Neuronal stem cell (in vitro differentiated cells): ENCODE results near the gene TTC38.

Experiments used
- DNase-seq: peaks from one replicate; pipeline ENCODE4 v3.0.0-alpha.2; 2013; ENCODE audit warnings: low spot score
- H2AFZ ChIP-seq: one replicate; pipeline ENCODE4 v1.6.1; 2013; ENCODE audit warnings: mild to moderate bottlenecking, low read length, inconsistent platforms
- H2AK5ac ChIP-seq: 2 replicates; pipeline ENCODE4 v1.6.1; 2013; ENCODE audit warnings: low read depth, mild to moderate bottlenecking, inconsistent platforms, low read length, moderate library complexity, mixed read lengths
- H2BK120ac ChIP-seq: 2 replicates; pipeline ENCODE4 v1.6.1; 2013; ENCODE audit warnings: low read depth, mild to moderate bottlenecking, inconsistent platforms, low read length, moderate library complexity, mixed read lengths
- H2BK12ac ChIP-seq: one replicate; pipeline ENCODE4 v1.6.1; 2013; ENCODE audit warnings: low read length, inconsistent platforms
- H2BK15ac ChIP-seq: 2 replicates; pipeline ENCODE4 v1.6.1; 2013; ENCODE audit warnings: mild to moderate bottlenecking, low read length, inconsistent platforms, mixed read lengths
- H2BK5ac ChIP-seq: one replicate; pipeline ENCODE4 v1.6.1; 2013; ENCODE audit warnings: inconsistent platforms, mild to moderate bottlenecking, low read length, moderate library complexity
- H3K14ac ChIP-seq: one replicate; pipeline ENCODE4 v1.6.1; 2013; ENCODE audit warnings: low read length, inconsistent platforms
- H3K18ac ChIP-seq: 2 replicates; pipeline ENCODE4 v1.6.1; 2013; ENCODE audit warnings: low read length, inconsistent platforms
- H3K23ac ChIP-seq: 2 replicates; pipeline ENCODE4 v1.6.1; 2013; ENCODE audit warnings: low read depth, mild to moderate bottlenecking, mixed read lengths, low read length, inconsistent platforms; ENCODE audit not compliant: poor library complexity
- H3K27ac ChIP-seq: replicated peaks from 3 replicates; pipeline ENCODE4 v1.5.1; 2013; ENCODE audit warnings: low read length, inconsistent platforms
- H3K27me3 ChIP-seq, 3 experiments: 2 replicates each; pipeline ENCODE4 v1.6.1; 2013; ENCODE audit warnings: low read length in 3 of 3, mild to moderate bottlenecking in 2 of 3, inconsistent platforms in 1 of 3, low read depth in 1 of 3, mixed read lengths in 1 of 3, moderate library complexity in 1 of 3; ENCODE audit not compliant: control insufficient read depth in 3 of 3, insufficient read depth in 3 of 3
- H3K36me3 ChIP-seq, 2 donors: replicated peaks in 1 of 2; 2 replicates each; pipeline ENCODE4 v1.6.1; 2013; ENCODE audit warnings: low read length in 2 of 2; ENCODE audit not compliant: control insufficient read depth in 2 of 2, insufficient read depth in 2 of 2
- H3K4ac ChIP-seq: 2 replicates; pipeline ENCODE4 v1.6.1; 2013; ENCODE audit warnings: inconsistent platforms, mild to moderate bottlenecking, low read length, moderate library complexity
- H3K4me1 ChIP-seq, 2 donors: 1 replicate in 1 of 2; 2 replicates in 1 of 2; pipeline ENCODE4 v1.6.1; 2013; ENCODE audit warnings: low read length in 2 of 2, low read depth in 1 of 2; ENCODE audit not compliant: control insufficient read depth in 2 of 2, insufficient read depth in 1 of 2
- H3K4me2 ChIP-seq: one replicate; pipeline ENCODE4 v1.6.1; 2013; ENCODE audit warnings: mild to moderate bottlenecking, low read length, inconsistent platforms; ENCODE audit not compliant: insufficient read depth, poor library complexity, severe bottlenecking
- H3K4me3 ChIP-seq, 2 donors: 2 replicates each; pipeline ENCODE4 v1.5.1; 2013; ENCODE audit warnings: low read length in 2 of 2, mild to moderate bottlenecking in 2 of 2, inconsistent platforms in 1 of 2, moderate library complexity in 1 of 2
- H3K79me1 ChIP-seq: one replicate; pipeline ENCODE4 v1.6.1; 2013; ENCODE audit warnings: low read depth, mild to moderate bottlenecking, inconsistent platforms, low read length, moderate library complexity
- H3K9ac ChIP-seq: one replicate; pipeline ENCODE4 v1.6.1; 2013; ENCODE audit warnings: mild to moderate bottlenecking, low read depth, low read length, inconsistent platforms; ENCODE audit not compliant: poor library complexity
- H3K9me3 ChIP-seq, 2 donors: replicated peaks in 1 of 2; 2 replicates each; pipeline versions ENCODE3 to v1.6.1; 2013; ENCODE audit warnings: low read length in 2 of 2, mild to moderate bottlenecking in 2 of 2, inconsistent platforms in 1 of 2, low read depth in 1 of 2, mixed read lengths in 1 of 2, moderate library complexity in 1 of 2; ENCODE audit not compliant: control insufficient read depth in 2 of 2, insufficient read depth in 1 of 2
- H4K8ac ChIP-seq: one replicate; pipeline ENCODE4 v1.6.1; 2013; ENCODE audit warnings: low read depth, mild to moderate bottlenecking, inconsistent platforms, low read length, moderate library complexity
- H4K91ac ChIP-seq: one replicate; pipeline ENCODE4 v1.6.1; 2013; ENCODE audit warnings: low read length, low read depth, mild to moderate bottlenecking, inconsistent platforms; ENCODE audit not compliant: poor library complexity
- WGBS, 2 donors: extraction: QIAGEN DNeasy Blood & Tissue Kit; methylation state at CpG; one replicate each; pipeline ENCODE4 v1.1.7; 2013; ENCODE audit warnings: missing lambda C conversion rate in 2 of 2, mixed read lengths in 1 of 2; ENCODE audit not compliant: insufficient read length in 2 of 2, insufficient replicate concordance in 1 of 2; ENCODE audit errors: extremely low coverage in 2 of 2; 5-methylcytosine and 5-hydroxymethylcytosine counted together

The TTC38 gene

DNA sequence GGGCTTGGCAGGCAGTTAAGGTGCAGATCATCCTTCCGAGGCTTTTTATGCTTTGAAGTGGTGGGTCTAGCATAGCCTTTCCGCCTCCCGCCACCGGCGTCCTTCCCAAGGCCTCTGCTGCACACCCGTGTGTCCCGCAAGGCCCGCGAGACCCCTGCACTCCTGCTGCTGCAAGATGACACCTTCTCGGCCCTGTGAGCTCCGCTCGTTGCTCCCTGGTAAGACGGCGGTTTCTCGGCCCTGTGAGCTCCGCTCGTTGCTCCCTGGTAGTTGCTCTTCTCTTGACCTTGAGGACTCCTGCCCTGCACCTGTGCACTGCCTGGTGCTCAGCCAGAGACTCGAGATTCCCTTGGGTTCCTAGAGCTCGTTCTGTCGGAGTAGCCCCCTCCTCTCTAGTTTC, 49.8 kb downstream of the TTC38 start:
- Histone ChIP-seq H3K9me3 (peaks cover 0 to 3% of the 10 kb centered on the region in 2 donors), H2BK15ac (no peak overlapping the region), H3K14ac (no peak overlapping the region), H3K23ac (no peak overlapping the region), H2AK5ac (no peak overlapping the region), H3K18ac (no peak overlapping the region), H3K4me1 (no peaks in the 10 kb centered on the region), H3K9ac (no peak overlapping the region), H2BK120ac (no peak overlapping the region), H4K8ac (no peak overlapping the region), H2AFZ (no peak overlapping the region), H3K27me3 (no peaks in the 10 kb centered on the region), H3K79me1 (peaks cover 11% of the 10 kb centered on the region), H3K4me2 (no peak overlapping the region), H3K4me3 (no peak overlapping the region), H3K27ac (no peak overlapping the region), H2BK5ac (peak overlapping the region; percentile 10), H3K4ac (no peak overlapping the region), H2BK12ac (no peak overlapping the region), H4K91ac (no peak overlapping the region), H3K36me3 (peaks cover 37 to 92% of the 10 kb centered on the region in 2 donors)
- no CpG with 5 or more reads among the region's 20 CpGs for WGBS, 2 donors
- DNase-seq: no peak

DNA sequence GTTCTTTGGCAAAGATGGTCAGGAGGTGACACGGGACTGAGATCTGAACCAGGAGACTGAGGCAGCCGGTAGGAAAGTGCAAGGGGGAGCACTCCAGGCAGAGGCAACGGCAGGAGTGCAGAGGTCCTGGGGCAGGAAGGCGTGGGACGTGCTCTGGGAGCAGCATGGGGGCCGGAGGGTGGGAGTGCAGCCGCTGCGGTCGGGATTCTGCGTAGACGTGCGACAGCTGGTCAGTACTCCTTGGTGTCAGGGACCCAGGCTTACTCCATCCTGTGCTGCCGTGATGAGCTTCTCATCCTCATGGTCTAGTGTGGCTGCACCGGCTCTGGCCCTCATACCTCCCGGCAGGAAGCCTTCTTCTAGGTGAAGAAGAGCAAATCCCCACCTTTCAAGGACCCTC, 50.8 kb downstream of the TTC38 start:
- H3K9me3 ChIP-seq: peaks cover 0 to 3% of the 10 kb centered on the region in 2 donors
- no peak for DNase-seq
- no peak overlapping the region for H3K4ac ChIP-seq
- H3K36me3 ChIP-seq: peaks cover 43 to 95% of the 10 kb centered on the region in 2 donors
- H3K4me1 ChIP-seq: no peaks in the 10 kb centered on the region
- H2AK5ac ChIP-seq: no peak overlapping the region
- H3K27ac ChIP-seq: no peak overlapping the region
- no peak overlapping the region for H3K14ac ChIP-seq
- H3K18ac ChIP-seq: no peak overlapping the region
- no CpG with 5 or more reads among the region's 15 CpGs for WGBS, 2 donors
- no peak overlapping the region for H2AFZ ChIP-seq
- peak overlapping the region; percentile 31 for H3K23ac ChIP-seq
- H4K91ac ChIP-seq: no peak overlapping the region
- no peak overlapping the region for H3K4me2 ChIP-seq
- no peak overlapping the region for H4K8ac ChIP-seq
- no peak overlapping the region for H3K4me3 ChIP-seq
- H2BK5ac ChIP-seq: peak overlapping the region; percentile 53
- no peaks in the 10 kb centered on the region for H3K27me3 ChIP-seq
- H3K9ac ChIP-seq: peak overlapping the region; percentile 50
- no peak overlapping the region for H2BK120ac ChIP-seq
- H2BK12ac ChIP-seq: no peak overlapping the region
- H3K79me1 ChIP-seq: peaks cover 14% of the 10 kb centered on the region
- H2BK15ac ChIP-seq: no peak overlapping the region

DNA sequence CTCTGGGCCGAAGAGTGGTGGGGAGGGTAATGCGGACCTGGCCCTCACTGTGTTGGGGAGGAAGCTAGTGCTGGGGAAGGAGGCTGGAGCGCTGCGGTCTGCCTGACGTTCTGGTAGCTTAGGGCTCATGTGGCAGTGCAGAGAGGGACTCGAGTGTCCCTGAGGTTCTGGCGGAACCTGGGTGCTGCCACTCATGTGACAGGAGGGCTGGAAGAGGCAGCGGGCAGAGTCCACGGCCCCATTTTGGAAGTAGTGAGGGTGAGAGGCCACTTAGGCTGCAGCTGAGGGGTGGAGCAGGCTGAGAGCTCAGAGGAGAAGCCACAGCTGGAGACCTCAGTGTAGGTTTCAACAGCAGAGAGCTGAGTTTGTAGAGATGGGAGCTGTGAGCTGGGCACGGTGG, 51.5 kb downstream of the TTC38 start:
- Histone ChIP-seq H3K14ac (peak overlapping the region; percentile 56), H3K4me1 (no peaks in the 10 kb centered on the region), H3K79me1 (peaks cover 14% of the 10 kb centered on the region), H3K4me3 (peak overlapping the region in 1 of 2 donors; percentile 1), H2AK5ac (no peak overlapping the region), H3K27ac (no peak overlapping the region), H2BK5ac (peak overlapping the region; percentile 53), H3K9me3 (peaks cover 0 to 3% of the 10 kb centered on the region in 2 donors), H3K4ac (no peak overlapping the region), H3K9ac (no peak overlapping the region), H4K91ac (no peak overlapping the region), H3K23ac (peak overlapping the region; percentile 80), H3K4me2 (no peak overlapping the region), H2AFZ (no peak overlapping the region), H3K36me3 (peaks cover 43 to 93% of the 10 kb centered on the region in 2 donors), H3K27me3 (no peaks in the 10 kb centered on the region), H2BK15ac (no peak overlapping the region), H3K18ac (no peak overlapping the region), H2BK12ac (no peak overlapping the region), H4K8ac (peak overlapping the region; percentile 82), H2BK120ac (no peak overlapping the region)
- no peak for DNase-seq
- WGBS, 2 donors: no CpG with 5 or more reads among the region's 10 CpGs

DNA sequence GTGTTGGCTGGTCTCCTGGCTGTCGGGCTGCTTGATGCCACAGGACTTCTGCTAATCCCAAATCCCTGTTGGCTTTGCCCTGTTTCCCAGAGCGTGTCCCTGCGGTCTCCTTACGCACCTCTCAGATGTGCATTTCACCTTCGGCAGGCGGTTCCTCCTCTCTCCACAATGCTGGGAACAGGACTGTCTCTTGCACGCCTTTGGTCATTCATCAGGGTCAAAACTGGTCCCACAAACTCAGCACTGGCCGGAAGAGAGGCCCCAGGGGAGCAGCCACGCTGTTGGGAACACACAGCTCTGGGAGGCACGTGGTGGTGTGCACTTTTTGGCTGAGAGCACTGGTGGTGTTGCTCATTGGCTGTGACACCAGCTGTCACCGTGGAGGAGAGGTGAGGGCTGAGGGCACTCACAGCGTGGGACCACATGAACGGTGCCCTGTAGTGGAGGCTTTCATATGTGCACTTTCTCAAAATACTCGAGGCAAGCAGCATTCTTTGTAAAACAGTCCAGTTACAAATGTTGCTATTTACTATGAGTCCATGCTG, 52.4 kb downstream of the TTC38 start:
- DNase-seq: no peak

More for the DNA sequence above, 52.4 kb downstream of the TTC38 start:
- no peak overlapping the region for H3K18ac ChIP-seq
- H3K9me3 ChIP-seq: peaks cover 0 to 3% of the 10 kb centered on the region in 2 donors
- H3K27ac ChIP-seq: no peak overlapping the region
- no peaks in the 10 kb centered on the region for H3K27me3 ChIP-seq
- no peak overlapping the region for H3K9ac ChIP-seq
- no peak overlapping the region for H2BK15ac ChIP-seq
- H3K4ac ChIP-seq: no peak overlapping the region
- no peak overlapping the region for H3K14ac ChIP-seq
- peaks cover 14% of the 10 kb centered on the region for H3K79me1 ChIP-seq
- H4K91ac ChIP-seq: no peak overlapping the region
- no peak overlapping the region for H3K4me2 ChIP-seq
- no peak overlapping the region for H2AFZ ChIP-seq
- H2BK12ac ChIP-seq: no peak overlapping the region
- H2BK120ac ChIP-seq: no peak overlapping the region
- H4K8ac ChIP-seq: peak overlapping the region; percentile 65
- no peak overlapping the region for H2BK5ac ChIP-seq
- H3K23ac ChIP-seq: peak overlapping the region; percentile 43
- no peak overlapping the region for H2AK5ac ChIP-seq
- no peak overlapping the region for H3K4me3 ChIP-seq
- no peaks in the 10 kb centered on the region for H3K4me1 ChIP-seq
- peaks cover 43 to 93% of the 10 kb centered on the region in 2 donors for H3K36me3 ChIP-seq
- WGBS, 2 donors: no CpG with 5 or more reads among the region's 14 CpGs
